Neural cell (in vitro differentiated cells): ENCODE data around the gene ANKRD65. TPM values are rescaled to one million over a fixed set of nuclear protein-coding genes. Genes with fewer than 3 reads are reported as not detected.
A peak's percentile ranks its signal among the peaks of the same experiment; 100 is the strongest.
"Not testable (repeated sequence)": the region's sequence is repeated elsewhere in the genome, so short reads cannot be mapped to it uniquely, and the experiment has no call there.

ENCODE experiments used
- H2AFZ ChIP-seq: fragments of 200-600, 300-800 bp; sonication (generic), shearing (Covaris generic); 2 replicates; pipeline ENCODE4 v1.6.0; 2014; ENCODE audit warnings: low read depth, mild to moderate bottlenecking, antibody characterized with exemption, low read length, moderate library complexity
- H3F3A ChIP-seq: fragments of 200-600 bp; shearing (Covaris generic); 2 replicates; pipeline ENCODE4 v1.6.1; 2016; ENCODE audit warnings: mild to moderate bottlenecking, moderate library complexity, mixed read lengths, antibody characterized with exemption, low read length; ENCODE audit not compliant: insufficient read depth, poor library complexity, severe bottlenecking
- H3K27ac ChIP-seq: fragments of 200-600, 300-800 bp; sonication (generic), shearing (Covaris generic); 2 replicates; pipeline ENCODE4 v1.5.1; 2014; ENCODE audit warnings: mild to moderate bottlenecking, low read length, moderate library complexity
- H3K27me3 ChIP-seq: fragments of 300-800, 200-600 bp; sonication (generic), shearing (Covaris generic); 2 replicates; pipeline ENCODE4 v1.6.0; 2014; ENCODE audit warnings: mild to moderate bottlenecking, low read depth, low read length, moderate library complexity; ENCODE audit not compliant: insufficient read depth
- H3K36me3 ChIP-seq: fragments of 300-800, 200-600 bp; sonication (generic), shearing (Covaris generic); 2 replicates; pipeline ENCODE4 v1.5.1; 2014; ENCODE audit warnings: mild to moderate bottlenecking, antibody characterized with exemption, low read length, moderate library complexity; ENCODE audit not compliant: insufficient read depth
- H3K4me2 ChIP-seq: fragments of 300-800, 200-600 bp; sonication (generic), shearing (Covaris generic); 2 replicates; pipeline ENCODE4 v1.6.0; 2014; ENCODE audit warnings: mild to moderate bottlenecking, low read length
- H3K4me3 ChIP-seq: fragments of 300-800, 200-600 bp; sonication (generic), shearing (Covaris generic); 2 replicates; pipeline ENCODE4 v1.5.1; 2014; ENCODE audit warnings: mild to moderate bottlenecking, low read length, moderate library complexity
- H3K79me2 ChIP-seq: fragments of 200-600 bp; shearing (Covaris generic); replicated peaks from 2 replicates; pipeline ENCODE4 v1.6.0; 2014; ENCODE audit warnings: mild to moderate bottlenecking, low read length, moderate library complexity; ENCODE audit not compliant: insufficient read depth
- H3K9ac ChIP-seq: fragments of 300-800, 200-600 bp; sonication (generic), shearing (Covaris generic); 2 replicates; pipeline ENCODE4 v1.6.1; 2016; ENCODE audit warnings: mild to moderate bottlenecking, low read length, mixed read lengths
- H3K9me2 ChIP-seq: fragments of 200-600 bp; shearing (Covaris generic); 2 replicates; pipeline ENCODE4 v1.6.1; 2016; ENCODE audit warnings: mild to moderate bottlenecking, low read length, mixed read lengths; ENCODE audit not compliant: insufficient read depth
- H3K9me3 ChIP-seq: fragments of 200-600, 300-800 bp; sonication (generic), shearing (Covaris generic); 2 replicates; pipeline ENCODE4 v1.6.1; 2016; ENCODE audit warnings: mild to moderate bottlenecking, mixed run types, low read length, moderate library complexity, mixed read lengths
- H4K20me1 ChIP-seq: fragments of 200-600 bp; shearing (Covaris generic); 2 replicates; pipeline ENCODE4 v1.6.1; 2016; ENCODE audit warnings: mild to moderate bottlenecking, mixed run types; ENCODE audit not compliant: insufficient read depth
- CTCF ChIP-seq: fragments of 450-650 bp; IDR thresholded peaks from 2 replicates; pipeline ENCODE4 v1.5.1; 2014; ENCODE audit warnings: antibody characterized with exemption, mild to moderate bottlenecking, moderate library complexity; ENCODE audit not compliant: poor library complexity, severe bottlenecking
- EP300 ChIP-seq: fragments of 450-650 bp; conservative IDR thresholded peaks from 2 replicates; pipeline ENCODE4 v1.6.1; 2014; ENCODE audit warnings: antibody characterized with exemption, mild to moderate bottlenecking, moderate library complexity; ENCODE audit not compliant: poor library complexity, severe bottlenecking
- EZH2 ChIP-seq: fragments of 200-600, 300-800 bp; shearing (Covaris generic), sonication (generic); IDR thresholded peaks from 2 replicates; pipeline ENCODE4 v1.6.1; 2014; ENCODE audit warnings: antibody characterized with exemption, low read length, borderline replicate concordance, mild to moderate bottlenecking; ENCODE audit not compliant: insufficient read depth, poor library complexity, severe bottlenecking
- MXI1 ChIP-seq: fragments of 450-650 bp; conservative IDR thresholded peaks from 2 replicates; pipeline ENCODE4 v1.6.1; 2014; ENCODE audit warnings: antibody characterized with exemption, mild to moderate bottlenecking; ENCODE audit not compliant: poor library complexity, severe bottlenecking
- POLR2AphosphoS5 ChIP-seq: IDR thresholded peaks from 2 replicates; pipeline ENCODE4 v1.6.1; 2012
- RAD21 ChIP-seq: fragments of 450-650 bp; conservative IDR thresholded peaks from 2 replicates; pipeline ENCODE4 v1.6.1; 2014; ENCODE audit warnings: antibody characterized with exemption, mild to moderate bottlenecking, moderate library complexity
- REST ChIP-seq: IDR thresholded peaks from 2 replicates; pipeline ENCODE4 v1.6.1; 2012; ENCODE audit warnings: borderline replicate concordance
- SMC3 ChIP-seq: fragments of 450-650 bp; conservative IDR thresholded peaks from 2 replicates; pipeline ENCODE4 v1.6.1; 2014; ENCODE audit warnings: antibody characterized with exemption, mild to moderate bottlenecking, moderate library complexity; ENCODE audit not compliant: poor library complexity
- TAF1 ChIP-seq: IDR thresholded peaks from 2 replicates; pipeline ENCODE4 v1.6.1; 2012; ENCODE audit warnings: low read depth
- polyA plus RNA-seq: library from polyadenylated mRNA; depleted of rRNA; stranded (reverse); fragments of >200 nt; gene quantifications from 2 replicates; pipeline ENCODE4 v1.2.3, GENCODE V29; 2014

The ANKRD65 gene
- polyA plus RNA-seq, 1 donor from 2014 or later = not detected

GRCh38 chr1:1406821-1407635 is 14.0 kb downstream of the ANKRD65 start, which contains the start of gene MRPL20 (continued):
- TF ChIP-seq MXI1 = peak; percentile 96

GRCh38 chr1:1406101-1406820 is 14.8 kb downstream of the ANKRD65 start:
- no peaks in the 10 kb centered on the region for H3K9me2 ChIP-seq
- H2AFZ ChIP-seq = peak overlapping the region; percentile 33
- H3K27me3 ChIP-seq = no peaks in the 10 kb centered on the region
- H3K36me3 ChIP-seq = no peaks in the 10 kb centered on the region
- H3F3A ChIP-seq = no peaks in the 10 kb centered on the region
- TF ChIP-seq POLR2AphosphoS5 (no peak), REST (no peak), SMC3 (no peak), MXI1 (no peak), EP300 (no peak), TAF1 (no peak), EZH2 (no peak), RAD21 (no peak), CTCF (no peak)
- H3K4me2 ChIP-seq = peak overlapping the region; percentile 92
- H4K20me1 ChIP-seq = no peaks in the 10 kb centered on the region
- peak overlapping the region; percentile 86 for H3K9ac ChIP-seq
- peaks cover 24% of the 10 kb centered on the region for H3K79me2 ChIP-seq
- peak overlapping the region; percentile 85 for H3K27ac ChIP-seq
- peak overlapping the region; percentile 97 for H3K4me3 ChIP-seq
- H3K9me3 ChIP-seq = no peaks in the 10 kb centered on the region

- Histone ChIP-seq H3K36me3 (no peaks in the 10 kb centered on the region), H3K27me3 (no peaks in the 10 kb centered on the region), H2AFZ (no peak overlapping the region), H3K79me2 (peaks cover 39% of the 10 kb centered on the region), H3K9me2 (no peaks in the 10 kb centered on the region), H3K9ac (no peak overlapping the region), H4K20me1 (no peaks in the 10 kb centered on the region), H3F3A (no peaks in the 10 kb centered on the region), H3K4me3 (no peak overlapping the region), H3K9me3 (no peaks in the 10 kb centered on the region), H3K4me2 (no peak overlapping the region), H3K27ac (no peak overlapping the region)
- TF ChIP-seq TAF1 (no peak), RAD21 (no peak), SMC3 (no peak)
These were observed 17.4 kb downstream of the ANKRD65 start for GRCh38 chr1:1403653-1404052.

- H3K9me2 ChIP-seq, H3K4me3 ChIP-seq, H3K27me3 ChIP-seq, H3K4me2 ChIP-seq, H3K9me3 ChIP-seq, H2AFZ ChIP-seq, H3F3A ChIP-seq, H4K20me1 ChIP-seq, H3K36me3 ChIP-seq, H3K9ac ChIP-seq, H3K27ac ChIP-seq: not testable (repeated sequence)
- H3K79me2 ChIP-seq = peaks cover 39% of the 10 kb centered on the region
These were observed 18.1 kb downstream of the ANKRD65 start for GRCh38 chr1:1402901-1403392.
